Duodenal mucosa (tissue), 2 donors: ENCODE measurements around the gene HLF.

Source experiments
- H3K27ac ChIP-seq: one replicate; pipeline ENCODE4 v1.7.0; 2013; ENCODE audit warnings: low read depth, low read length
- H3K27me3 ChIP-seq, 2 donors: one replicate each; pipeline ENCODE4 v1.7.0; 2013; ENCODE audit warnings: low read length in 2 of 2, control low read depth in 1 of 2; ENCODE audit not compliant: insufficient read depth in 2 of 2, control insufficient read depth in 1 of 2
- H3K36me3 ChIP-seq, 2 donors: one replicate each; pipeline ENCODE4 v1.7.0; 2013; ENCODE audit warnings: low read length in 2 of 2, control low read depth in 1 of 2; ENCODE audit not compliant: insufficient read depth in 2 of 2, control insufficient read depth in 1 of 2
- H3K4me1 ChIP-seq, 2 donors: one replicate each; pipeline ENCODE4 v1.7.0; 2013; ENCODE audit warnings: low read length in 2 of 2, control low read depth in 1 of 2; ENCODE audit not compliant: insufficient read depth in 2 of 2, control insufficient read depth in 1 of 2
- H3K4me3 ChIP-seq, 2 donors: one replicate each; pipeline ENCODE4 v1.7.0; 2013; ENCODE audit warnings: low read length in 2 of 2, low read depth in 1 of 2
- H3K9ac ChIP-seq, 2 donors: one replicate each; pipeline ENCODE4 v1.7.0; 2013; ENCODE audit warnings: low read length in 2 of 2, low read depth in 1 of 2
- H3K9me3 ChIP-seq, 2 donors: one replicate each; pipeline ENCODE4 v1.7.0; 2013; ENCODE audit warnings: low read length in 2 of 2, control low read depth in 1 of 2; ENCODE audit not compliant: control insufficient read depth in 1 of 2

HLF gene

GRCh38 chr17:55289978-55290377 is 25.2 kb downstream of the HLF start:
- Histone ChIP-seq H3K9ac (no peak overlapping the region), H3K27ac (no peak overlapping the region), H3K4me1 (peaks cover 24 to 25% of the 10 kb centered on the region in 2 donors), H3K4me3 (no peak overlapping the region), H3K36me3 (no peaks in the 10 kb centered on the region), H3K9me3 (peaks cover 0 to 4% of the 10 kb centered on the region in 2 donors), H3K27me3 (no peaks in the 10 kb centered on the region)

GRCh38 chr17:55290492-55291113 is 25.8 kb downstream of the HLF start:
- Histone ChIP-seq H3K4me1 (peaks cover 20 to 22% of the 10 kb centered on the region in 2 donors), H3K9ac (no peak overlapping the region), H3K4me3 (no peak overlapping the region), H3K9me3 (peaks cover 0 to 4% of the 10 kb centered on the region in 2 donors), H3K27ac (no peak overlapping the region), H3K36me3 (no peaks in the 10 kb centered on the region), H3K27me3 (no peaks in the 10 kb centered on the region)

- no peaks in the 10 kb centered on the region for H3K27me3 ChIP-seq
- H3K9me3 ChIP-seq, result peaks cover 0 to 4% of the 10 kb centered on the region in 2 donors
- H3K36me3 ChIP-seq, result no peaks in the 10 kb centered on the region
- no peak overlapping the region for H3K9ac ChIP-seq
- H3K4me3 ChIP-seq, result no peak overlapping the region
- peaks cover 15 to 20% of the 10 kb centered on the region in 2 donors for H3K4me1 ChIP-seq
- no peak overlapping the region for H3K27ac ChIP-seq
Observed at GRCh38 chr17:55291114-55291507, 26.4 kb downstream of the HLF start.

- no peaks in the 10 kb centered on the region for H3K36me3 ChIP-seq
- no peak overlapping the region for H3K27ac ChIP-seq
- H3K4me1 ChIP-seq, result peaks cover 8 to 13% of the 10 kb centered on the region in 2 donors
- H3K27me3 ChIP-seq, result no peaks in the 10 kb centered on the region
- H3K4me3 ChIP-seq, result no peak overlapping the region
- H3K9me3 ChIP-seq, result peaks cover 0 to 4% of the 10 kb centered on the region in 2 donors
- no peak overlapping the region for H3K9ac ChIP-seq
Observed at GRCh38 chr17:55292094-55292493, 27.3 kb downstream of the HLF start.

- Histone ChIP-seq H3K36me3 (no peaks in the 10 kb centered on the region), H3K9ac (no peak overlapping the region), H3K4me1 (peaks cover 0 to 6% of the 10 kb centered on the region in 2 donors), H3K27me3 (no peaks in the 10 kb centered on the region), H3K27ac (no peak overlapping the region), H3K4me3 (no peak overlapping the region), H3K9me3 (peaks cover 0 to 4% of the 10 kb centered on the region in 2 donors)
Observed at GRCh38 chr17:55294042-55294751, 29.4 kb downstream of the HLF start.

- peaks cover 0 to 4% of the 10 kb centered on the region in 2 donors for H3K9me3 ChIP-seq
- no peak overlapping the region for H3K9ac ChIP-seq
- H3K4me3 ChIP-seq, result no peak overlapping the region
- no peaks in the 10 kb centered on the region for H3K36me3 ChIP-seq
- peaks cover 0 to 6% of the 10 kb centered on the region in 2 donors for H3K4me1 ChIP-seq
- no peak overlapping the region for H3K27ac ChIP-seq
- no peaks in the 10 kb centered on the region for H3K27me3 ChIP-seq
Observed at GRCh38 chr17:55295411-55296170, 30.8 kb downstream of the HLF start.

- Histone ChIP-seq H3K27me3 (no peaks in the 10 kb centered on the region), H3K36me3 (no peaks in the 10 kb centered on the region), H3K4me1 (peaks cover 0 to 6% of the 10 kb centered on the region in 2 donors), H3K4me3 (no peak overlapping the region), H3K9ac (no peak overlapping the region), H3K9me3 (peaks cover 0 to under 1% of the 10 kb centered on the region in 2 donors), H3K27ac (no peak overlapping the region)
Observed at GRCh38 chr17:55296171-55296695, 31.5 kb downstream of the HLF start.

GRCh38 chr17:55296699-55297098 is 31.9 kb downstream of the HLF start:
- Histone ChIP-seq H3K36me3 (no peaks in the 10 kb centered on the region), H3K4me3 (no peak overlapping the region), H3K9ac (no peak overlapping the region), H3K27me3 (no peaks in the 10 kb centered on the region), H3K4me1 (peaks cover 0 to 6% of the 10 kb centered on the region in 2 donors), H3K9me3 (no peaks in the 10 kb centered on the region), H3K27ac (no peak overlapping the region)

- H3K27me3 ChIP-seq, result no peaks in the 10 kb centered on the region
- H3K9me3 ChIP-seq, result no peaks in the 10 kb centered on the region
- H3K4me1 ChIP-seq, result peaks cover 5 to 11% of the 10 kb centered on the region in 2 donors
- no peak overlapping the region for H3K27ac ChIP-seq
- no peaks in the 10 kb centered on the region for H3K36me3 ChIP-seq
- H3K4me3 ChIP-seq, result no peak overlapping the region
- H3K9ac ChIP-seq, result no peak overlapping the region
Observed at GRCh38 chr17:55298111-55298730, 33.5 kb downstream of the HLF start.
